ENCODE results near the gene PCID2.

Gene PCID2

DNA sequence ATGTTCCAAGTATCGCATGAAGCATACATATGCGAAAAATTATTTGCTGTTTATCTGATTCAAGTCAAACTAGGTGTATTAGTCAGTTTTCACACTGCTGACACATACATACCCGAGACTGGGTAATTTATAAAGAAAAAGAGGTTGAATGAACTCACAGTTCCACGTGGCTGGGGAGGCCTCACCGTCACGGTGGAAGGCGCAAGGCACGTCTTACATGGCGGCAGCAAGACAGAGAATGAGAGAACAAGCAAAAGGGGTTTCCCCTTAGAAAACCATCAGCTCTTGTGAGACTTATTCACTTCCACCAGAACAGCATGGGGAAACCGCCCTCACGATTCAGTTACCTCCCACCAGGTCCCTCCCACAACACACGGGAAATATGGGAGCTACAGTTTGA is 63.0 kb downstream of the PCID2 start:
- Histone ChIP-seq H3K4me3 (ENCODE audit: low read length) (no peak overlapping the region), H3K27ac (ENCODE audit: low read length) (no peak overlapping the region), H4K20me1 (ENCODE audit: insufficient read depth, low read length) (no peaks in the 10 kb centered on the region), H3K79me2 (ENCODE audit: low read length) (no peaks in the 10 kb centered on the region), H2AFZ (ENCODE audit: low read depth, low read length) (no peak overlapping the region), H3K9me3 (ENCODE audit: insufficient read depth, low read length) (no peaks in the 10 kb centered on the region; the same call in 1 of the 2 replicates), H3K27me3 (ENCODE audit: low read depth, low read length) (peaks cover 8% of the 10 kb centered on the region; the same call in 1 of the 2 replicates), H3K4me1 (ENCODE audit: low read length) (no peaks in the 10 kb centered on the region), H3K36me3 (replicated peaks; ENCODE audit: low read depth, low read length) (no peaks in the 10 kb centered on the region), H3K4me2 (ENCODE audit: low read length) (no peak overlapping the region), H3K9ac (ENCODE audit: low read length) (no peak overlapping the region)
- TF ChIP-seq, protein P1, sequence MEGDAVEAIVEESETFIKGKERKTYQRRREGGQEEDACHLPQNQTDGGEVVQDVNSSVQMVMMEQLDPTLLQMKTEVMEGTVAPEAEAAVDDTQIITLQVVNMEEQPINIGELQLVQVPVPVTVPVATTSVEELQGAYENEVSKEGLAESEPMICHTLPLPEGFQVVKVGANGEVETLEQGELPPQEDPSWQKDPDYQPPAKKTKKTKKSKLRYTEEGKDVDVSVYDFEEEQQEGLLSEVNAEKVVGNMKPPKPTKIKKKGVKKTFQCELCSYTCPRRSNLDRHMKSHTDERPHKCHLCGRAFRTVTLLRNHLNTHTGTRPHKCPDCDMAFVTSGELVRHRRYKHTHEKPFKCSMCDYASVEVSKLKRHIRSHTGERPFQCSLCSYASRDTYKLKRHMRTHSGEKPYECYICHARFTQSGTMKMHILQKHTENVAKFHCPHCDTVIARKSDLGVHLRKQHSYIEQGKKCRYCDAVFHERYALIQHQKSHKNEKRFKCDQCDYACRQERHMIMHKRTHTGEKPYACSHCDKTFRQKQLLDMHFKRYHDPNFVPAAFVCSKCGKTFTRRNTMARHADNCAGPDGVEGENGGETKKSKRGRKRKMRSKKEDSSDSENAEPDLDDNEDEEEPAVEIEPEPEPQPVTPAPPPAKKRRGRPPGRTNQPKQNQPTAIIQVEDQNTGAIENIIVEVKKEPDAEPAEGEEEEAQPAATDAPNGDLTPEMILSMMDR (IDR thresholded peaks at IDR 0.05; ENCODE audit: low read depth, low read length): no peak
- no peak for TF ChIP-seq EZH2phosphoT487 (IDR thresholded peaks at IDR 0.05; ENCODE audit: low read depth)

GRCh38 chr13:113144255-113144629 is 64.2 kb downstream of the PCID2 start:
- Histone ChIP-seq H2AFZ (ENCODE audit: low read depth, low read length) (no peak overlapping the region), H3K4me2 (ENCODE audit: low read length) (no peak overlapping the region), H3K27ac (ENCODE audit: low read length) (no peak overlapping the region), H3K9me3 (ENCODE audit: insufficient read depth, low read length) (no peaks in the 10 kb centered on the region; the same call in 1 of the 2 replicates), H3K4me1 (ENCODE audit: low read length) (no peaks in the 10 kb centered on the region), H3K79me2 (ENCODE audit: low read length) (no peaks in the 10 kb centered on the region), H3K9ac (ENCODE audit: low read length) (no peak overlapping the region), H3K4me3 (ENCODE audit: low read length) (no peak overlapping the region), H3K27me3 (ENCODE audit: low read depth, low read length) (peaks cover 8% of the 10 kb centered on the region; the same call in 1 of the 2 replicates), H4K20me1 (ENCODE audit: insufficient read depth, low read length) (no peaks in the 10 kb centered on the region), H3K36me3 (replicated peaks; ENCODE audit: low read depth, low read length) (no peaks in the 10 kb centered on the region)
- no peak for TF ChIP-seq EZH2phosphoT487 (IDR thresholded peaks at IDR 0.05; ENCODE audit: low read depth)
- TF ChIP-seq, protein P1 (IDR thresholded peaks at IDR 0.05; ENCODE audit: low read depth, low read length): no peak

GRCh38 chr13:113143466-113144254 is 64.8 kb downstream of the PCID2 start:
- Histone ChIP-seq H3K9me3 (ENCODE audit: insufficient read depth, low read length) (no peaks in the 10 kb centered on the region; the same call in 1 of the 2 replicates), H3K4me1 (ENCODE audit: low read length) (no peaks in the 10 kb centered on the region), H3K79me2 (ENCODE audit: low read length) (no peaks in the 10 kb centered on the region), H3K4me3 (ENCODE audit: low read length) (no peak overlapping the region), H2AFZ (ENCODE audit: low read depth, low read length) (no peak overlapping the region), H3K27ac (ENCODE audit: low read length) (no peak overlapping the region), H3K9ac (ENCODE audit: low read length) (no peak overlapping the region), H3K36me3 (replicated peaks; ENCODE audit: low read depth, low read length) (no peaks in the 10 kb centered on the region), H3K27me3 (ENCODE audit: low read depth, low read length) (peaks cover 8% of the 10 kb centered on the region; the same call in 1 of the 2 replicates), H3K4me2 (ENCODE audit: low read length) (no peak overlapping the region), H4K20me1 (ENCODE audit: insufficient read depth, low read length) (no peaks in the 10 kb centered on the region)
- TF ChIP-seq, protein P1 (IDR thresholded peaks at IDR 0.05; ENCODE audit: low read depth, low read length): no peak
- no peak for TF ChIP-seq EZH2phosphoT487 (IDR thresholded peaks at IDR 0.05; ENCODE audit: low read depth)

DNA sequence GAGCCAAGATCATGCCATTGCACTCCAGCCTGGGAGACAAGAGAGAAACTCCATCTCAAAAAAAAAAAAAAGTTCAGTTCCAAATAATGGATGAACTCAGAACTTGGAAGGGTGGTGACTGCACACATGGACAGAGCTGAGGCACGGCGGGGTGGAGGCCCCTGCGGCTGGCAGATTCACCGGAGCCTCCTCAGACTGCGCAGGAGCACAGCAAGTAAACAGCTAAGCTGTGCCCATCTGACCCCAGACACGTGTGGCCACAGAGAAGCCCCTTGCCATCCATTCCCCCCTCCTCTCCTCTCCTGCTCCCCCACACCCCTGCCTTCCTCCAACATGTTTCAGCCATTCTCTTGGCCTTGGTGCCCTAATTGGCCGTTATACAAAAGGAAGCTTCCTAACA is 65.6 kb downstream of the PCID2 start:
- no peaks in the 10 kb centered on the region for H4K20me1 ChIP-seq (ENCODE audit: insufficient read depth, low read length)
- H3K27ac ChIP-seq (ENCODE audit: low read length): no peak overlapping the region
- H3K4me1 ChIP-seq (ENCODE audit: low read length): no peaks in the 10 kb centered on the region
- H3K4me3 ChIP-seq (ENCODE audit: low read length): no peak overlapping the region
- no peaks in the 10 kb centered on the region for H3K79me2 ChIP-seq (ENCODE audit: low read length)
- TF ChIP-seq EZH2phosphoT487 (IDR thresholded peaks at IDR 0.05; ENCODE audit: low read depth): no peak
- TF ChIP-seq, protein P1 (IDR thresholded peaks at IDR 0.05; ENCODE audit: low read depth, low read length): no peak
- H2AFZ ChIP-seq (ENCODE audit: low read depth, low read length): no peak overlapping the region
- no peak overlapping the region for H3K4me2 ChIP-seq (ENCODE audit: low read length)
- H3K9ac ChIP-seq (ENCODE audit: low read length): no peak overlapping the region
- H3K36me3 ChIP-seq (replicated peaks; ENCODE audit: low read depth, low read length): no peaks in the 10 kb centered on the region
- no peaks in the 10 kb centered on the region; the same call in 1 of the 2 replicates for H3K9me3 ChIP-seq (ENCODE audit: insufficient read depth, low read length)
- peaks cover 8% of the 10 kb centered on the region; the same call in 1 of the 2 replicates for H3K27me3 ChIP-seq (ENCODE audit: low read depth, low read length)
